ENCODE results near the gene ACO2.

Gene ACO2

DNA sequence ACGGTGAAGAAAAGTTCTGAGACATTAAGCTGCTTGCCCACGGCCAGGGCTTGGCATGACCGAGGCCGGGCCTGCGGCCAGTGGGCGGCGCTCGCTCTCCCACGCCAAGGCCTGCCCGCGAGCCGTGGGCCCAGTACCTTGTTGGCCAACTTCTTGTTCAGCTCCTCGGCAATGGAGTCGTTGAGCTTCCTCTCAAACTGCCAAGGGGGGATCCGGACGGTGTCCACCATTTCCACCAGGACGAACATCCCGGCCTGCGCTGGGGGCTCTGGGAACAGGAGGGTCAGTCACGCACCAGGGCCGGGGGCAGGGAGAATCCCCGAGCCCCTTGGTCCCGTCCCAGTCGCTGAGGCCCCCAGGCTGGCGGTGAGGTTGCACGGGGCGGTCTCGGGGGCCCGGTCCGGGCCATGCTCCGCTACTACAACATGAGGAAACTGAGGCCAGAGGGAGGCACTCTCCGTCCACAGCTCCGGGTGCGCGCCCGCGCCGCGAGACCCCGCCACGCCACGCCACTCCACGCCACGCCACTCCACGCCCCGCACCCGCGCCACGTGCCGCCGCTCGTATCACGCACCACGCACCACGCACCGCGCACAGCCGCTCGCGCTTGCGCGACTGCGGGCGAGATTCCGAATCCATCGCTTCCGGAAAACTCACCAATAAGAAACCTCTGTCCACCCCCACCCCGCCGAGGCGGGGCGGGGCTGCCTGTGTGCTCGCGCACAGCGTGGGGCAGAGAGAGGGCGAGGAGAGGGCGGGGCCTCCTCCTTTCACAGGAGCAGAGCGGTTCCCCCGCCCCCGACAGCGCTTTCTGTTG, 75.1 kb downstream of the ACO2 start, which contains the start of gene POLR3H:
Gene POLR3H, minus strand, starts transcription at position 617 of the 817 bp plus-strand sequence. Its CDS starts 369 bp downstream, at position 248.
- Histone ChIP-seq H3K4me1 (ENCODE audit: control insufficient read depth in 1 of 2, insufficient read depth in 1 of 2, low read depth in 1 of 2, low read length in 1 of 2) (peaks cover 14 to 15% of the 10 kb centered on the region in 2 experiments), H3K27ac (peak within 1 kb of the TSS; percentile 66)

DNA sequence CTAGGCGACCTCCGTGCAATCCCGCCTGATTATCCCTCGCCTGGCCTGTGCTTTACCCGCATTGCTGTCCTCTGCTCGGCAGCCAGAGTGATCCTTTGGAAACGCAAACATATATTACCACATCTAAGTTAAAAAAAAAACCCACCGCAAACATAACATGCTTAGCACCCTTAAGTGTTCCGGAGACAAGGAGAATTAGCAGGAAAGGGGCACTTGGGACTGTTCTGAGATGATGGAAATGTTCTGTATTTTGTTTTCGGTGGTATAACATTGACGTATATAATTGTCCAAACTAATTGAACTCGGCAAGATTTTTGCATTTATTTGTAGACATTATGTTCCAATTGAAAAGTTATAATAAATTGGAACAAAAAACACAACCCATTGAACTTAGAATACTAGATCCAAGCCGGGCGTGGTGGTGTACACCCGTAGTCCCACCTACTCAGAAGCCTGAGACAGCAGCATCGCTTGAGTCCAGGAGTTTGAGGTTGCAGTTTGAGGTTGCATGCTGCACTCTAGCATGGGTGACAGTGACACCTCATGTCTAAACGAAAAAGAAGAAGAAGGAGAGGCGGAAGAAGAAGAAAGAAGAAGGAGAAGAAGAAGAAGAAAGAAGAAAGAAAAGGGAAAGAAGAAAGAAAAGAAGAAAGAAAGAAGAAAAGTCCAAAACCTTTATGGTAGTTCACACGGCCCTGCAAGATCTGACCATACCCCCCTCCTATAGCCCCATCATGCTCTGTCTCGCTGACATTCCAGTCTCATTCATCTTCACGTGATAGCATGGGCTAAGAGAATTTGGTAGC, 76.0 kb downstream of the ACO2 start:
- TF ChIP-seq, protein P1, sequence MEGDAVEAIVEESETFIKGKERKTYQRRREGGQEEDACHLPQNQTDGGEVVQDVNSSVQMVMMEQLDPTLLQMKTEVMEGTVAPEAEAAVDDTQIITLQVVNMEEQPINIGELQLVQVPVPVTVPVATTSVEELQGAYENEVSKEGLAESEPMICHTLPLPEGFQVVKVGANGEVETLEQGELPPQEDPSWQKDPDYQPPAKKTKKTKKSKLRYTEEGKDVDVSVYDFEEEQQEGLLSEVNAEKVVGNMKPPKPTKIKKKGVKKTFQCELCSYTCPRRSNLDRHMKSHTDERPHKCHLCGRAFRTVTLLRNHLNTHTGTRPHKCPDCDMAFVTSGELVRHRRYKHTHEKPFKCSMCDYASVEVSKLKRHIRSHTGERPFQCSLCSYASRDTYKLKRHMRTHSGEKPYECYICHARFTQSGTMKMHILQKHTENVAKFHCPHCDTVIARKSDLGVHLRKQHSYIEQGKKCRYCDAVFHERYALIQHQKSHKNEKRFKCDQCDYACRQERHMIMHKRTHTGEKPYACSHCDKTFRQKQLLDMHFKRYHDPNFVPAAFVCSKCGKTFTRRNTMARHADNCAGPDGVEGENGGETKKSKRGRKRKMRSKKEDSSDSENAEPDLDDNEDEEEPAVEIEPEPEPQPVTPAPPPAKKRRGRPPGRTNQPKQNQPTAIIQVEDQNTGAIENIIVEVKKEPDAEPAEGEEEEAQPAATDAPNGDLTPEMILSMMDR (IDR thresholded peaks at IDR 0.05), result no peak
- Histone ChIP-seq H3K4me3 (ENCODE audit: low read depth in 1 of 2, low read length in 1 of 2) (peak overlapping the region; percentile 75 to 76), H3K27me3 (no peaks in the 10 kb centered on the region), H3K9me3 (no peaks in the 10 kb centered on the region), H3K36me3 (peaks cover 2% of the 10 kb centered on the region), H3K4me1 (ENCODE audit: control insufficient read depth in 1 of 2, insufficient read depth in 1 of 2, low read depth in 1 of 2, low read length in 1 of 2) (peaks cover 14 to 15% of the 10 kb centered on the region in 2 experiments), H3K27ac (peak overlapping the region; percentile 66)

More for the DNA sequence above, 75.1 kb downstream of the ACO2 start, which contains the start of gene POLR3H:
- Histone ChIP-seq H3K9me3 (no peaks in the 10 kb centered on the region), H3K36me3 (peaks cover 9% of the 10 kb centered on the region), H3K4me3 (ENCODE audit: low read depth in 1 of 2, low read length in 1 of 2) (peak within 1 kb of the TSS; percentile 75 to 76), H3K27me3 (no peaks in the 10 kb centered on the region)
- TF ChIP-seq, protein P1 (IDR thresholded peaks at IDR 0.05), result peak; percentile 38

GRCh38 chr22:41548830-41549211, 79.9 kb downstream of the ACO2 start:
- Histone ChIP-seq H3K9me3 (no peaks in the 10 kb centered on the region), H3K4me3 (ENCODE audit: low read depth in 1 of 2, low read length in 1 of 2) (no peak overlapping the region), H3K4me1 (ENCODE audit: control insufficient read depth in 1 of 2, insufficient read depth in 1 of 2, low read depth in 1 of 2, low read length in 1 of 2) (peaks cover 9 to 10% of the 10 kb centered on the region in 2 experiments), H3K27me3 (no peaks in the 10 kb centered on the region), H3K36me3 (no peaks in the 10 kb centered on the region), H3K27ac (no peak overlapping the region)
- TF ChIP-seq, protein P1 (IDR thresholded peaks at IDR 0.05), result no peak

DNA sequence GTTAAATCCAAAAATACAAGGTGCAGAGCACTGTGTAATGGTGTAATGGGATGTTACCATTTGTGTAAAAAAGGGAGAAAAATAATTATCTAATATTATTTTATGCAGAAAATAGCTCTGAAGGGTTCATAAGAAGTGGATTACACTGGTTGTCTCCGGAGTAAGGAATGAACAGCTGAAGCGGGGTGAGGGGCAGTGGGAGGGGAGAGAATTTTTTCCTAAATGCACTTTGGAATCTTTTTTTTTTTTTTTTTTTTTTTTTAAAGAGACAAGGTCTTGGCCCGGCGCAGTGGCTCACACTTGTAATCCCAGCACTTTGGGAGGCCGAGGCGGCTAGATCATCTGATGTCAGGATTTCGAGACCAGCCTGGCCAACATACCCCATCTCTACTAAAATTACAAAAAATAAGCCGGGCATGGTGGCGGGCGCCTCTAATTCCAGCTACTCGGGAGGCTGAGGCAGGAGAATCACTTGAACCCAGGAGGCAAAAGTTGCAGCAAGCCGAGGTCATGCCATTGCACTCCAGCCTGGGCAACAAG, 82.1 kb downstream of the ACO2 start:
- Histone ChIP-seq H3K9me3 (no peaks in the 10 kb centered on the region), H3K27me3 (peaks cover under 1% of the 10 kb centered on the region), H3K27ac (no peak overlapping the region), H3K36me3 (no peaks in the 10 kb centered on the region), H3K4me3 (ENCODE audit: low read depth in 1 of 2, low read length in 1 of 2) (no peak overlapping the region), H3K4me1 (ENCODE audit: control insufficient read depth in 1 of 2, insufficient read depth in 1 of 2, low read depth in 1 of 2, low read length in 1 of 2) (no peaks in the 10 kb centered on the region)
- TF ChIP-seq, protein P1 (IDR thresholded peaks at IDR 0.05), result no peak

GRCh38 chr22:41551877-41552582, 83.1 kb downstream of the ACO2 start:
- Histone ChIP-seq H3K27ac (no peak overlapping the region), H3K4me1 (ENCODE audit: control insufficient read depth in 1 of 2, insufficient read depth in 1 of 2, low read depth in 1 of 2, low read length in 1 of 2) (no peaks in the 10 kb centered on the region), H3K27me3 (peaks cover 11% of the 10 kb centered on the region), H3K4me3 (ENCODE audit: low read depth in 1 of 2, low read length in 1 of 2) (no peak overlapping the region), H3K36me3 (no peaks in the 10 kb centered on the region), H3K9me3 (no peaks in the 10 kb centered on the region)
- TF ChIP-seq, protein P1 (IDR thresholded peaks at IDR 0.05), result no peak

Measured in neutrophil (primary cell).